ENCODE measurements around the gene INSYN1. TPM values are rescaled to one million over a fixed set of nuclear protein-coding genes. Genes with fewer than 3 reads are reported as not detected.

Gene INSYN1
- total RNA-seq, 2 donors from 2014 or later, result 17.3 to 26.0 TPM

GRCh38 chr15:73771385-73772045 is 18.4 kb upstream of the INSYN1 start:
- H3K4me1 ChIP-seq (replicated peaks), result no peaks in the 10 kb centered on the region
- no peaks in the 10 kb centered on the region for H3K36me3 ChIP-seq
- no peaks in the 10 kb centered on the region for H3K9me3 ChIP-seq
- no peak for DNase-seq (ENCODE audit: low spot score)
- no peak overlapping the region for H3K27ac ChIP-seq
- intact Hi-C loops (cut with DNase I), result no loop called here
- TF ChIP-seq POLR2A (IDR thresholded peaks at IDR 0.05), result no peak
- TF ChIP-seq CTCF (IDR thresholded peaks at IDR 0.05), result no peak
- no peak for TF ChIP-seq POLR2AphosphoS5 (IDR thresholded peaks at IDR 0.05)
- H3K27me3 ChIP-seq (replicated peaks; ENCODE audit: insufficient read depth), result no peaks in the 10 kb centered on the region
- H3K4me3 ChIP-seq, result no peak overlapping the region
- WGBS, result 87% methylated on average over 12 of the region's 12 CpGs

- Histone ChIP-seq H3K27me3 (replicated peaks; ENCODE audit: insufficient read depth) (no peaks in the 10 kb centered on the region), H3K9me3 (no peaks in the 10 kb centered on the region), H3K4me3 (no peak overlapping the region), H3K36me3 (no peaks in the 10 kb centered on the region), H3K27ac (no peak overlapping the region), H3K4me1 (replicated peaks) (no peaks in the 10 kb centered on the region)
- 75% methylated on average over 1 of the region's 1 CpG for WGBS
- no peak for DNase-seq (ENCODE audit: low spot score)
- intact Hi-C loops (cut with DNase I), result no loop called here
- TF ChIP-seq POLR2A (IDR thresholded peaks at IDR 0.05) (no peak), POLR2AphosphoS5 (IDR thresholded peaks at IDR 0.05) (no peak), CTCF (IDR thresholded peaks at IDR 0.05) (no peak)
These were observed 16.9 kb upstream of the INSYN1 start for GRCh38 chr15:73770050-73770449.

- Histone ChIP-seq H3K4me3 (no peak overlapping the region), H3K4me1 (replicated peaks) (no peaks in the 10 kb centered on the region), H3K36me3 (no peaks in the 10 kb centered on the region), H3K27ac (no peak overlapping the region), H3K27me3 (replicated peaks; ENCODE audit: insufficient read depth) (no peaks in the 10 kb centered on the region), H3K9me3 (no peaks in the 10 kb centered on the region)
- no peak for DNase-seq (ENCODE audit: low spot score)
- TF ChIP-seq CTCF (IDR thresholded peaks at IDR 0.05) (no peak), POLR2A (IDR thresholded peaks at IDR 0.05) (no peak), POLR2AphosphoS5 (IDR thresholded peaks at IDR 0.05) (no peak)
- WGBS, result 63% methylated on average over 9 of the region's 9 CpGs
- intact Hi-C loops (cut with DNase I), result no loop called here
These were observed 14.8 kb upstream of the INSYN1 start for GRCh38 chr15:73767806-73768501.

- H3K27ac ChIP-seq, result no peak overlapping the region
- TF ChIP-seq CTCF (IDR thresholded peaks at IDR 0.05) (no peak), POLR2AphosphoS5 (IDR thresholded peaks at IDR 0.05) (no peak), POLR2A (IDR thresholded peaks at IDR 0.05) (no peak)
- intact Hi-C loops (cut with DNase I), result no loop called here
- H3K4me1 ChIP-seq (replicated peaks), result no peaks in the 10 kb centered on the region
- H3K27me3 ChIP-seq (replicated peaks; ENCODE audit: insufficient read depth), result no peaks in the 10 kb centered on the region
- no peak overlapping the region for H3K4me3 ChIP-seq
- no peak for DNase-seq (ENCODE audit: low spot score)
- WGBS, result 90% methylated on average over 1 of the region's 1 CpG
- no peaks in the 10 kb centered on the region for H3K36me3 ChIP-seq
- no peaks in the 10 kb centered on the region for H3K9me3 ChIP-seq
These were observed 13.4 kb upstream of the INSYN1 start for GRCh38 chr15:73766598-73766997.

GRCh38 chr15:73765778-73766177 is 12.6 kb upstream of the INSYN1 start:
- TF ChIP-seq POLR2A (IDR thresholded peaks at IDR 0.05) (no peak), POLR2AphosphoS5 (IDR thresholded peaks at IDR 0.05) (no peak), CTCF (IDR thresholded peaks at IDR 0.05) (no peak)

More at GRCh38 chr15:73765778-73766177, 12.6 kb upstream of the INSYN1 start:
- DNase-seq (ENCODE audit: low spot score), result no peak
- Histone ChIP-seq H3K27me3 (replicated peaks; ENCODE audit: insufficient read depth) (no peaks in the 10 kb centered on the region), H3K9me3 (no peaks in the 10 kb centered on the region), H3K36me3 (no peaks in the 10 kb centered on the region), H3K4me1 (replicated peaks) (no peaks in the 10 kb centered on the region), H3K4me3 (no peak overlapping the region), H3K27ac (no peak overlapping the region)
- WGBS, result 93% methylated on average over 1 of the region's 1 CpG
- intact Hi-C loops (cut with DNase I), result no loop called here

Measured in prostate gland (tissue), 2 donors.